Measurements from ENCODE around the gene CXCL1.
"Not testable (repeated sequence)": the region's sequence is repeated elsewhere in the genome, so short reads cannot be mapped to it uniquely, and the experiment has no call there.

The CXCL1 gene

DNA sequence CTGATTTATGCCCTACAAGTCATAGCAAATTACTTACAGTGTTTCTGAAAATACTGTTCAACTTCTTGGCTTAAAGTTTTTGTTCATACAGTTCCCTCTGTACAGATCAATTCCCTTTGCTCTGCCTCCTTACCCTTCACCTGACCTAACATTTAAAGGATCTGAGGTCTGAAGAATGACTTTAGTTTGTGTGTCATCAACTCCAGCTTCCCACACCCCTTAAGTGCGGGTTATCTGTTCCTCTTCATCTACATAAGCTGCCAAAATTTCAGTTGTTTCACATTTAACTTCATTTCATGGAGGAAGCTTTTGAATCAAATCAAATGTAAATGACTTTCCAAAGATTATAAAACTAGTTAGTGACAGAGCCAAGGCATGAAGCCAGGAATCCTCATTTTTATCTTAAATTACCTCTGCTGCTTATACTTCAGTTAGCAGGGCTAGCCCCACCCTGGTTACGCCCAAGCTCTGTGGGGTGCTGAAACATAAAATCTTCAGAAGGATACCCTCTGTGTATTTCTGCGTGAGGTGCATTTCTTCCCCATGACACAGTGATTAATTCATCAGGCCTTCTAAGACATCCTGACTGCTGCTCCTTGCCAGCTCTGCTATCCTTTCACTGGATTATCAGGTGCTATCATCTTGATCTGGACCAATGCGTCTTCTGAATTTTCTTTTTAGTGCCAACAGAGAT lies 16.5 kb downstream of the CXCL1 start:
- no peak for FAIRE-seq

GRCh38 chr4:73891326-73891725 lies 22.1 kb downstream of the CXCL1 start:
- no peak for FAIRE-seq

DNA sequence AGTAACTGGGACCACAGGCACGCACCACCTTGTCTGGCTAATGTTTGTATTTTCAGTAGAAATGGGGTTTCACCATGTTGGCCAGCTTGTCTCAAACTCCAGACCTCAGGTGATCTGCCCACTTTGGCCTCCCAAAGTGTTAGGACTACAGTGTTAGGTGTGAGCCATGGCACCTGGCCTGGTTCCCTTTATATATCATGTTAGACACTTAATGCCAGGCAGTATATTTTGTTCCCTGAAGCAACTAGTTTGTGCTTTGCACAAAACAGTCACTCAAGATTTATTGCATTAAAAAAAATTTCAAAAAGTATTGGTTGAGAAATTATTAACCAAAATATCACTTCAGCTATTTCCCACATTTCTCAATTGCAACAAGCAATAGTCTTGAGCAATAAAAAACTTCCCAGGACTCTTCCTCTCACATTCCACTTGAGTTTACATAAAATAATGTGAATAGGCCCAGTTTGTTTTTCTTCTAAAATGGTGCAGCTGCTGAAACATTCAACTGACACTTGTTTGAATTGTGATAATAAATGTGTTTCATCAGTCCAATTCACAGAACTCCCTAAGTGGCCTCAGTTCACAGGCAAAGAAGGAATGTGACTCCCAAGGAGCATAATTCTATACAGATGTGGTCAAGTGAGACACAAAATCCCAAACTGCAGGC lies 22.7 kb downstream of the CXCL1 start:
- FAIRE-seq = no peak

DNA sequence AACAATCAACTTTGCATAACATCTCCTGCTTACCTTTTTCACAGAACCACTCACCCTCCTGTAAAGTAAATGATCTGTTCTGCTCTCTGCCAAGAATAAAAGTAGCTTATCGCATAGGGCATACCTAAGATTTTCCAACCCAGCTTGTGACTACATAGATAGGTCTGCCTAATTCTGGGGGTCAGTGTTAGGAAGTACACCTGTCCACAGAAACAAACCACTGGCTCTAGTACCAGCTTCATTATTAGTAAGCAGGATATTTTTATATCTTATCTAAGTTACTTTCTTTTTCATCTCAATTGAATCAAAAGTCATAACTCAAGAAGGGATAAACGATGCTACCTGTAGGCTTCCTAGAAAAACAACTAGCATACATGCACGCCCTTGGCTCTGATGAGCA lies 23.8 kb downstream of the CXCL1 start:
- no peak for FAIRE-seq

- FAIRE-seq = no peak
Measured at GRCh38 chr4:73894001-73894400, 24.8 kb downstream of the CXCL1 start.

DNA sequence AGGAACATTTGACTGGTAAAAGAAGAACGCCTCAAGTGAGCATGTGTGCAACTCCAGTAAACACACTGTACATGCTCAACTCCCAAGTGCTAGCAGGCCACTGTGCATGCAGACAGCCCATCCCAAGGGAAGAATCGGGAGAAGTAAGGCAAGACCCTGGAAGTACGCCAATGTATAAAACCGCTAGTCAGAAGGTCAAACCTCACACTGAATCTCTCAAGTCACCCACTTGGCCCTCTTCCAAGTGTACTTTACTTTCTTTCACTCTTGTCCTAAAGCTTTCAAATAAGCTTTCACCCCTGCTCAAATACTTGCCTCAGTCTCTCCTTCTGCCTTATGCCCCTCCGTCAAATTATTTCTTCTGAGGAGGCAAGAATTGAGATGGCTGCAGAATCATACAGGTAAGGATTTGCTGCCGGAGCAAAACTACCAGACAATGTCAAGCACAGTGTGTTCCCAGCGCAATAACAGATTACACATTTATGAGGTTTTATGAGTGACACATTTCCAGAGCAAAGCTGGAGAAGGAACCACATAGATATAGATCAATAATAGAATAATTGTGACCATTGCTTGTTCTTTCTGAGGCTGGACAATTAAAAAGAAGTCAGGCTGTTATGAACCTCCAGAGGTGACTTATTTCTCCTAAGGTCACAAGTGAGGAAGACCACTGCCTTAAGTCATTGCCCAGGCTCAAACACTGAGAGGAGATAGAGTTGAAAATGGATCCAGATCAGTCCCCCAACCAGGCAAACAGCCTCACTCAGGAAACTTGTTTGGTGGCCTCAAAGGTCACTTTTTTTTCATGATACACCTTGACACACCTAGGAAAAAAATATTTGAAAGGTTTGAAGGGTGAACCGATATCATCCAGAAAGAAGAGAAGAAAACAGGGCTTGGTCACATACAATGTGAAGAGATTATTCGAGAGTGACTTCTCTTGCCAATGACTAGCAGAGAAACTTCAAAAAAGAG lies 26.3 kb downstream of the CXCL1 start:
- no peak for FAIRE-seq

- no peak for FAIRE-seq
Measured at GRCh38 chr4:73896416-73896815, 27.2 kb downstream of the CXCL1 start.

DNA sequence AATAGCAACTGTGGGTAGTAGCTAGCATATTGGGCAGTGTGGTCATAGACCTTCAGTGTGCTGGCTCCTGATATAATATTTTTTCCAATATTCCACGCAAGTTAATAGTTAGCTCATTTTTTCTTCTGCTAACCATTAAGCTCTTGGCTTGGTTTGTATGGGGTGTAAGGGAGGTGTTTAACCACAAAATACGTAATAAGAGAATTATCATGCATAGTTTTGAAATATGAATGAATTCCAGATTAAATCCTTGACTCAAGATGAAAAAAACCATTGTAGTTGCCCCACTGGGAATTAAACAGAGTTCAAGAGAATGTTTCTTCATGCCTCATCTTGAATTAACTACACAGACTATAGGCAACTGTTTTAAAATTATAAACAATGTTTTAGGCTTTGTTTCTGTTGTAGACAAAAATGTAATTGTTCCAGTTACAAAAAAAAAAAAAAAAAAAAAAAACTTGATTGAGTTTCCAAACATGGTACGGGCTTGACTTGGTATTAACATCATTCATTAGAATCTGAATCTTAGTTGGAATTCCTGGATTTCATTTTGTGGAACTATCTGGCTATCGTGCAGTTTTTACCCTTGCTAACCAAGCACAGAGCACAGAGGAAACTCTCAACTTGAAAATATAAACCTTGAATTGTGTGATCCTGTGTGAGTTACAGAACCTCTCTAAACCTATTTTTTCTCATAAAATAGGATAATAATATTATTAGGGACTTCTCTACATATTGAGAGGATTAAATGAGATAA lies 28.4 kb downstream of the CXCL1 start:
- no peak for FAIRE-seq

- FAIRE-seq = not testable (repeated sequence)
Measured at GRCh38 chr4:73899338-73899737, 30.1 kb downstream of the CXCL1 start.

- no peak for FAIRE-seq
Measured at GRCh38 chr4:73901031-73901430, 31.8 kb downstream of the CXCL1 start.

DNA sequence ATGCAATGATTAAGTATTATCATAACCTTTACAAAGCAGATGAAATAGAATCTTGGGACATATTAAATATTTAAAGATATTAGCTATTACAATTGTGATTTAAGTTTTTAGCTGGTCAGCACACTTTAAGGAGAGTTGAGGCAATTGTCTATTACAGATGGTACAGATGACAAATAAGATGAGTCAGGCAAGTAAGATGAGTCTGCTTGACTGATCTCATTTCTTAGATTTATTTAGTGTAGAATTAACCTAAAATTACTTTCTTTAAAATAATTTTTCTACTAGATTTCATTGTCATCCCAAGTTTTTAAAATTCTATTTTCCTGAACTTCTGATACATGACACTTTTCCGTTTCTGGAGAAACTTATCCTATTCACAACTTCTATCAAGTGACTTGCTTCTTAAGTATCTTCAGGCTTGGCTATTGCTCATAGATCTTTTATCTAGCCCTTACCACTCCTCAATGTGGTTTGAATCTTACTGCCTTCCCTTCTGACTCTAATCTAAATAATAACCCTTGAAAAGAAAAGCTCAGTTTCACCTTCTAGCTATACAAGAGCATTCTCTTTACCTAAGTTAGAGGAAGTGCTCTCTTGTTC lies 32.9 kb downstream of the CXCL1 start:
- no peak for FAIRE-seq

DNA sequence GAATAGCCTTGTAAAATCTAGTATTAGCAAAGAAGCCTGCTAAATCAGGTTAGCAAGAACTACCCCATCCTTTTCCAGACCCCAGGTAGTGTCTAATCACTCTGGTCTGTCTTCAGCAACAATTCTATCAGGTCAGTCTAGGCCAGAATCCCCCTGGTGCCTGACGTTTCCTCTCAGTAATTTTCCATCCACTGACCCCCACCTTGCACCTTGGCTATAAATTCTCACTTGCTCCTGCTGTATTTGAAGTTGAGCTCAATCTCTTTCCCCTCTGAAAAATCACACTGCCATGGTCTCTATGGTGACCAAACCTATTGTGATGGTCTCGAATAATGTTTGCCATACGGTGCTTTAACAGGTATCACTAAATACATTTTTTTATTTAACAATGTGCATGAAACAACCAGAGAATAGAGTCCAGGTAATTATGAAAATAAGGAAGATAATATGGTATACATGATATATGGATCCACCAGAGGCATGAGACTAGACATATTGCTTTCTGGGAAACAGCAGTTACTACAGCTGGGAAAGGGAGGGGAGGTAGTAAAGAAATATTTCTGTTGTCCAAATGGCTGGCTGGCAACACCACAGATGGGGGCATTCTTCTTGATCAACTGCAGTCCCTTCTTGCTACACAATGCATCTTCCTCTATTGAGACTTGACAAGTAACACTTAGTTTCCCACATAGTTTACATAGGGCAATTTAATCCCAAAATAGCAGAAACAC lies 33.8 kb downstream of the CXCL1 start:
- no peak for FAIRE-seq

- FAIRE-seq = no peak
Measured at GRCh38 chr4:73904491-73904890, 35.3 kb downstream of the CXCL1 start.

DNA sequence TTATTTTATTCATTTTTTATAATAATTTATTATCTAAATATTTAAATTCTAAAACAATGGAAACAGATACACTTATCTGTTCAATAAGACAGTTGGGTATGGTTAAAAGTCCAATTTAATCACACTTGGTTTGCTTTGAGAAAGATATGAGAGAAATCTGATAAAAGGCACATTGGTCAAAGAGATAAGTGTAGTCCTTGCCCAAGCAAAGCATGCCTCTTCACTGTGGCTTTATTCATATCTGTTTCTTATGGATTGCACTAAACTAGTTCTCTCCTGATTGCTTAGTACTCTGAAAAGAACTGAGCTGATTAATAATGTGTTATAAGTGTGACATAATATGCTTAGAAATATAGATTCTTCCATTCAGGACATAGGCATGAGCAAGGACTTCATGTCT lies 39.8 kb downstream of the CXCL1 start:
- no peak for FAIRE-seq

DNA sequence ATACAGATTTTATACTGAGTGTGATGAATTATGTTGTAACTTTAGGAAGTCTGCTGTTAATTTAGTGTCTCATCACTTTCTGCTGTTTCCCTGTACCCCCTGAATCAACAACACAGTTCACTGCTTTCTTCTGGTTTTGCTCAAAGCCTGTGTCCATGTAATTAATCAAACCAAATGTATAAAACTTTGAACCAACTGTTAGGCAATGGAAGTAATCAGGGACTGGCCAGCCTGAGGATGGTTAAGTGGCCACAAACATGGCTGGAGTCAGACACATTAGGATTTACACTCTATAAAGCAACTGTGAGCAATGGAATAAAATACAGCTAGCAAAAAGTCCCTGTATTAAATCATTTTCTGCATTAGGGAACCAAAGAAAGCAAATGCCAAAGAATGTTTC lies 42.6 kb downstream of the CXCL1 start:
- FAIRE-seq = no peak

DNA sequence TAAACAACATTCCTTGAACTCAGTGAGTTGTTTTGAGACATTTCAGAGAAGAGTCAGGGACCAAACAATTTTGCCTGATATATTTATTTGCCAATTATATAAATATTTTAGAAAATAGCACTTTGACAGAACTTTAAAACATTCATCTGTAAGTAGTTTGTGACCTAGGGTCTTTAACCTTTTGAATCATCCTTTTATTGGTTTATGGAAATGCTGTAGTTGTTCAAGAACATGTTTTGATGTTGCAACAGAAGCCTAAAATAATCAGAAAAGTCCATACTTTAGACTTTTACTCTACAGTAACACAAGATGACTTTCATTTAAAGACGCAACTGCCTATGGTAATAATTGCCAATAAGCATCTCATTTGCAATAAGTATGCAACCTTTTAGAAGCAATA lies 43.0 kb downstream of the CXCL1 start:
- FAIRE-seq = no peak

GRCh38 chr4:73914071-73914470 lies 44.9 kb downstream of the CXCL1 start:
- FAIRE-seq = no peak

GRCh38 chr4:73916172-73916925 lies 47.2 kb downstream of the CXCL1 start:
- no peak for FAIRE-seq

DNA sequence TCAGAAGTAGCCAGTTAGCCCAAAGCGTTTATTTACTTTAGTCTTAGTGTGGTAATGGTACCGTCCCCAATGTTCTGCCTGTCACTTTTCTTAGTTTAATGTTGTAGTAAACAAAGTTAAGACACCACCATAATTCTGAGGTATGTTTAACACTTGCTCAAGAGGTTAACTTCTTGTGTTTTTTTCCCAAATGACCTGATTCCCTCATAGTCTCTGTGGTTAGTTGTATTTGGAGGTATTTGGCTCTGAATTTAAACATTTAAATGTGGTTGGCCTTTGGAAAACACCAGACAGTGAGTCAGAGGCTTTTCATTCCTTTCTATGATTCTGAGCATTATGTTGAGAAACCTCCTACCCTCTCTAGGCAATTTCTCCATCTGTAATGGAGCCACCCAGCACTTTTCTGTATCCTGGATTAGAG lies 47.9 kb downstream of the CXCL1 start:
- FAIRE-seq = no peak

GRCh38 chr4:73918058-73918457 lies 48.9 kb downstream of the CXCL1 start:
- no peak for FAIRE-seq

DNA sequence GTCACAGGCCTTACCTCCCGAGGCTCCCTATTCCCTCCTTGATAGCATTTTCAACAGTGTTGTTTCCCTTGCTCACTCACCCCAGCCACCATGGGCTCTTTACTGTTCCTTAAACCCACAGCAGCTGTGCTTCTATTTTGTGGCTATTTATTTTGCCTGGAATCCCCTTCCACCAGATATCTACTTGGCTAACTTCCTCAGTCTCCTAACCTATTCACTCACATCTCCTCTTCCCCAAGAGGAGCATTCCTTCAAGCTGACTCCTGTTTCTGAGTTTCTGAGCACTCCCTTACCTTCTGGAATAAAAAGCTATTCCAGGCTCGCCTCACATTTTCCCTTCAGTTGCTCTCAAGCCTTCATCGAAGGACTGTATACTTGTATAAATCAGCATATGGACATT lies 50.5 kb downstream of the CXCL1 start:
- no peak for FAIRE-seq

Measured in islet of Langerhans (tissue), 1 donor.